ENCODE data around the gene KAZN.

The KAZN gene

GRCh38 chr1:14648896-14649855 is 50.7 kb downstream of the KAZN start:
- DNase-seq = no peak

GRCh38 chr1:14649976-14650375 is 51.5 kb downstream of the KAZN start:
- DNase-seq = no peak

GRCh38 chr1:14650951-14651350 is 52.5 kb downstream of the KAZN start:
- DNase-seq = no peak

- no peak for DNase-seq
These were observed 54.4 kb downstream of the KAZN start for GRCh38 chr1:14652840-14653239.

- DNase-seq = no peak
These were observed 55.0 kb downstream of the KAZN start for GRCh38 chr1:14653461-14653960.

GRCh38 chr1:14654554-14654953 is 56.1 kb downstream of the KAZN start:
- DNase-seq = no peak

GRCh38 chr1:14655385-14655784 is 56.9 kb downstream of the KAZN start:
- DNase-seq = no peak

- no peak for DNase-seq
These were observed 58.0 kb downstream of the KAZN start for GRCh38 chr1:14656384-14656937.

- DNase-seq = no peak
These were observed 60.2 kb downstream of the KAZN start for GRCh38 chr1:14658642-14659041.

- DNase-seq = no peak
These were observed 61.4 kb downstream of the KAZN start for GRCh38 chr1:14659913-14660312.

- DNase-seq = no peak
These were observed 62.3 kb downstream of the KAZN start for GRCh38 chr1:14660801-14661200.

GRCh38 chr1:14661222-14661621 is 62.7 kb downstream of the KAZN start:
- DNase-seq = no peak

- no peak for DNase-seq
These were observed 63.6 kb downstream of the KAZN start for GRCh38 chr1:14662116-14662515.

- DNase-seq = no peak
These were observed 65.3 kb downstream of the KAZN start for GRCh38 chr1:14663773-14664172.

GRCh38 chr1:14666373-14666772 is 67.9 kb downstream of the KAZN start:
- DNase-seq = no peak

GRCh38 chr1:14666962-14667650 is 68.6 kb downstream of the KAZN start:
- no peak for DNase-seq

GRCh38 chr1:14667651-14667984 is 69.1 kb downstream of the KAZN start:
- DNase-seq = no peak

GRCh38 chr1:14668538-14668937 is 70.1 kb downstream of the KAZN start:
- no peak for DNase-seq

GRCh38 chr1:14672005-14672404 is 73.5 kb downstream of the KAZN start:
- DNase-seq = no peak

- no peak for DNase-seq
These were observed 75.5 kb downstream of the KAZN start for GRCh38 chr1:14674030-14674429.

- no peak for DNase-seq
These were observed 77.9 kb downstream of the KAZN start for GRCh38 chr1:14676400-14676799.

GRCh38 chr1:14677292-14677971 is 78.9 kb downstream of the KAZN start:
- no peak for DNase-seq

GRCh38 chr1:14678011-14678638 is 79.6 kb downstream of the KAZN start:
- DNase-seq = no peak

Measured in activated T-cell treated with anti-CD3 and anti-CD28 coated beads for 4 hours (primary cell).